A549 (cell line): Measurements from ENCODE around the gene SMYD1.

Source experiments
- BHLHE40 ChIP-seq: IDR thresholded peaks from 2 replicates; pipeline ENCODE4 v1.6.1; 2012; ENCODE audit warnings: low read depth, low read length, inconsistent platforms
- CHD2 ChIP-seq: fragments of 150-350 bp; IDR thresholded peaks from 2 replicates; pipeline ENCODE4 v1.6.1; 2014; ENCODE audit warnings: low read length; ENCODE audit not compliant: partially characterized antibody
- CTCF ChIP-seq: fragments of >200 bp; sonication (Bioruptor Twin); formaldehyde crosslinking; IDR thresholded peaks from 3 replicates; pipeline ENCODE4 v1.5.1; 2016
- FOSL2 ChIP-seq, 2 experiments: fragments of 450-650 bp in 1 of 2; fragments of >200 bp in 1 of 2; sonication (Bioruptor Twin) in 1 of 2; formaldehyde crosslinking; IDR thresholded peaks; 2 replicates each; pipeline versions ENCODE4 v1.5.0 to v1.6.1; 2016 to 2020; ENCODE audit warnings: mild to moderate bottlenecking in 1 of 2, moderate library complexity in 1 of 2
- MAX ChIP-seq: IDR thresholded peaks from 2 replicates; pipeline ENCODE4 v1.6.1; 2012
- MAZ ChIP-seq: fragments of 150-350 bp; IDR thresholded peaks from 2 replicates; pipeline ENCODE4 v1.6.1; 2014; ENCODE audit warnings: antibody characterized with exemption, low read depth, low read length, borderline replicate concordance
- MYC ChIP-seq: IDR thresholded peaks from 2 replicates; pipeline ENCODE4 v1.6.1; 2012; ENCODE audit warnings: mild to moderate bottlenecking, inconsistent platforms, low read length, improper control_type of control experiment, borderline replicate concordance
- NR3C1 ChIP-seq: fragments of >200 bp; sonication (Bioruptor Twin); formaldehyde crosslinking; IDR thresholded peaks from 3 replicates; pipeline ENCODE4 v1.6.1; 2017
- POLR2A ChIP-seq: IDR thresholded peaks from 2 replicates; pipeline ENCODE4 v1.6.1; 2012; ENCODE audit warnings: mild to moderate bottlenecking, low read length
- RNF2 ChIP-seq: fragments of 200-600 bp; sonication (generic); IDR thresholded peaks from 2 replicates; pipeline ENCODE4 v1.6.1; 2016; ENCODE audit warnings: low read depth, mild to moderate bottlenecking, antibody characterized with exemption, moderate library complexity, borderline replicate concordance
- ZNF302 ChIP-seq: fragments of 250-450 bp; sonication (Bioruptor Pico); IDR thresholded peaks from 2 replicates; pipeline ENCODE4 v1.9.0; 2021; ENCODE audit warnings: inconsistent platforms, mild to moderate bottlenecking, moderate library complexity

- TF ChIP-seq CTCF = no peak
- no peak for TF ChIP-seq MYC
- no peak for TF ChIP-seq MAX
- TF ChIP-seq ZNF302 (CRISPR knock-in tag) = no peak
- TF ChIP-seq BHLHE40 = no peak
- no peak for TF ChIP-seq NR3C1
- no peak for TF ChIP-seq CHD2
- no peak for TF ChIP-seq RNF2
- no peak for TF ChIP-seq FOSL2 (IDR thresholded peaks at IDR 0.05)
- TF ChIP-seq FOSL2 (CRISPR knock-in tag; IDR thresholded peaks at IDR 0.05) = no peak
- no peak for TF ChIP-seq MAZ
- no peak for TF ChIP-seq POLR2A
Measured at GRCh38 chr2:88019985-88020384, 47.6 kb upstream of the SMYD1 start.
